GM12878 (cell line): ENCODE results near the gene SAMD4A. TPM values are rescaled to one million over a fixed set of nuclear protein-coding genes. Genes with fewer than 3 reads are reported as not detected.

ENCODE experiments used
- ATAC-seq: fragments of 200-7000 bp; cut with Tn5 transposase; 3 replicates; pipeline ENCODE4 v1.9.1; 2020; ENCODE audit warnings: mild to moderate bottlenecking, moderate library complexity
- BruUV-seq: library from RNA; stranded (reverse); fragments of 400-500 nt; replicated peaks from 2 replicates; lab custom pipeline; 2021; lab: Mats Ljungman, UMichigan
- CTCF ChIA-PET: fragments of 300-600 bp; sonication (Branson Sonifier 250); formaldehyde crosslinking; extraction: SDS; loops from one replicate; lab custom pipeline; 2021; ENCODE audit warnings: inconsistent platforms; lab: Yijun Ruan, JAX
- POLR2A ChIA-PET: fragments of 350-600 bp; formaldehyde crosslinking; extraction: SDS; loops from one replicate; lab custom pipeline; 2021; ENCODE audit warnings: inconsistent platforms; lab: Charles Lee
- RAD21 ChIA-PET: fragments of 300-600 bp; sonication (Branson Sonifier 250); formaldehyde crosslinking; loops from one replicate; lab custom pipeline; 2023; ENCODE audit warnings: antibody characterized with exemption; ENCODE audit not compliant: unreplicated experiment; lab: Charles Lee
- SMC1A ChIA-PET: fragments of 300-600 bp; sonication (Branson Sonifier 250); formaldehyde crosslinking; loops from one replicate; lab custom pipeline; 2023; ENCODE audit not compliant: unreplicated experiment, uncharacterized antibody; lab: Charles Lee
- DNase-seq: peaks from one replicate; pipeline ENCODE4 v3.0.0-alpha.2; 2011; ENCODE audit warnings: low read depth, low spot score
- FAIRE-seq: peaks from 3 replicates; lab custom pipeline; 2011; peaks lifted over from hg19 to GRCh38; lab: Jason Lieb, UNC
- H2AFZ ChIP-seq: 2 replicates; pipeline ENCODE4 v1.6.0; 2011; ENCODE audit warnings: low read depth, low read length, control low read depth; ENCODE audit not compliant: control insufficient read depth
- H3K27ac ChIP-seq: 2 replicates; pipeline ENCODE4 v1.5.1; 2011; ENCODE audit warnings: control low read depth; ENCODE audit not compliant: control insufficient read depth, insufficient read depth
- H3K27me3 ChIP-seq, 2 experiments: replicated peaks in 1 of 2; 2 replicates each; pipeline versions ENCODE4 v1.6.0 to v1.6.1; 2011; ENCODE audit warnings: low read length in 1 of 2; ENCODE audit not compliant: control insufficient read depth in 2 of 2, insufficient read depth in 2 of 2
- H3K36me3 ChIP-seq, 2 experiments: 2 replicates each; pipeline ENCODE4 v1.5.1; 2011; ENCODE audit warnings: low read length in 1 of 2; ENCODE audit not compliant: control insufficient read depth in 2 of 2, insufficient read depth in 2 of 2
- H3K4me1 ChIP-seq: 2 replicates; pipeline ENCODE4 v1.6.1; 2011; ENCODE audit warnings: mild to moderate bottlenecking, low read length, moderate library complexity, mixed read lengths; ENCODE audit not compliant: control insufficient read depth, insufficient read depth
- H3K4me2 ChIP-seq: 2 replicates; pipeline ENCODE4 v1.6.0; 2011; ENCODE audit warnings: control low read depth; ENCODE audit not compliant: control insufficient read depth, insufficient read depth
- H3K4me3 ChIP-seq: fragments of 200-600 bp; sonication (generic); 2 replicates; pipeline ENCODE4 v1.5.1; 2016
- H3K79me2 ChIP-seq: 2 replicates; pipeline ENCODE4 v1.6.0; 2011; ENCODE audit warnings: low read length; ENCODE audit not compliant: control insufficient read depth, insufficient read depth
- H3K9ac ChIP-seq: 2 replicates; pipeline ENCODE4 v1.8.0; 2011; ENCODE audit warnings: low read length, control low read depth, mixed read lengths; ENCODE audit not compliant: control insufficient read depth, insufficient read depth
- H3K9me3 ChIP-seq: replicated peaks from 3 replicates; pipeline ENCODE4 v1.5.1; 2011; ENCODE audit warnings: mild to moderate bottlenecking, low read length; ENCODE audit not compliant: control insufficient read depth, insufficient read depth
- H4K20me1 ChIP-seq: 2 replicates; pipeline ENCODE4 v1.6.0; 2011; ENCODE audit not compliant: control insufficient read depth, insufficient read depth
- DPF2 ChIP-seq: fragments of 450-650 bp; IDR thresholded peaks from 2 replicates; pipeline ENCODE4 v1.6.1; 2017; ENCODE audit warnings: mild to moderate bottlenecking
- NR2C1 ChIP-seq: fragments of 450-650 bp; IDR thresholded peaks from 2 replicates; pipeline ENCODE4 v1.6.1; 2017; ENCODE audit warnings: antibody characterized with exemption, mild to moderate bottlenecking, moderate library complexity
- SMAD1 ChIP-seq: fragments of 450-650 bp; IDR thresholded peaks from 2 replicates; pipeline ENCODE4 v1.6.1; 2018; ENCODE audit warnings: mild to moderate bottlenecking, low read depth; ENCODE audit not compliant: partially characterized antibody
- STAT1 ChIP-seq: fragments of 450-650 bp; conservative IDR thresholded peaks from 2 replicates; pipeline ENCODE4 v1.6.1; 2014; ENCODE audit warnings: antibody characterized with exemption, mild to moderate bottlenecking
- WGBS: methylation state at CpG from one replicate; pipeline ENCODE4 v1.1.6; 2016; ENCODE audit warnings: low lambda C conversion rate; ENCODE audit not compliant: insufficient replicate concordance, insufficient coverage; ENCODE audit errors: missing lambda C conversion rate; 5-methylcytosine and 5-hydroxymethylcytosine counted together
- in situ Hi-C: fragments of 300-500 bp; cut with MboI; formaldehyde crosslinking; loops from 9 replicates; pipeline ENCODE4 v1.14.3; 2018; ENCODE audit warnings: mixed read lengths
- intact Hi-C: fragments of 100-400 bp; cut with micrococcal nuclease; formaldehyde crosslinking; loops from one replicate; pipeline ENCODE4 v1.14.2; 2022; ENCODE audit not compliant: unreplicated experiment
- polyA plus RNA-seq, 11 experiments: library from polyadenylated mRNA; depleted of rRNA in 4 of 11; unstranded in 6 of 11; stranded (reverse) in 5 of 11; fragments of >200 nt; fragmentation: Nextera tagmentation in 4 of 11; fragmentation: Illumina TruSeq in 1 of 11; extraction: Ambion mirVana in 4 of 11; extraction: Trizol in 1 of 11; gene quantifications; 1 replicate in 1 of 11; 2 replicates in 10 of 11; pipeline versions ENCODE4 v1.2.1 to v1.2.3, GENCODE V29; 2011 to 2016; ENCODE audit warnings: inconsistent platforms in 2 of 11, missing spikeins in 2 of 11, low read depth in 1 of 11
- total RNA-seq, 4 experiments: library from RNA; depleted of rRNA in 3 of 4; stranded (reverse); fragments of >200 nt in 3 of 4; fragmentation: Illumina TruSeq in 1 of 4; extraction: Trizol in 1 of 4; gene quantifications; 2 replicates each; pipeline versions ENCODE4 v1.2.1 to v1.2.3, GENCODE V29; 2013 to 2021

Gene SAMD4A
- total and polyA plus RNA-seq, 10 of the 15 experiments (the other 5 are each of a cell fraction or from before 2014, with no cell fraction given): 0.05 to 0.56 (median 0.31) TPM

DNA sequence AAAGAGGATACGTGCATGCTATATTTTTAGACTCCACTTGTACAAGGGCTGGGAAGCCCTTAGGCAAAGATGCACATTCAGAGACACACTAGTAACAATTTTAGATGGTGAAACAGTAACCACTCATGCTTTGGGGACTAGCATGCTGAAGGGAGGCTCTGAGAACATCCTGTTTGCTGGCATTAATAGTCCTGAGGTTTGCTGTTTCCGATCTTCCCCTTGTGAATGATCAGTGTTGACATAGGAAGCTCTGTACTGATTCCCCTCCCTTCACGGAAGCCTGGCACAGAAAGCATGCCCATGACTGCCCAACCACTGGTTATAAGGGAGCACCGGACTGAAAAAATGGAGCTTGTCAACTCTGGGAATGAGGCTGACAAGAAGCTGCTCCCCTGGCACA lies 171.1 kb downstream of the SAMD4A start:
- Histone ChIP-seq H3K4me1 (no peaks in the 10 kb centered on the region), H3K4me2 (no peak overlapping the region)
- 92% methylated on average over 4 of the region's 4 CpGs for WGBS
- no peak for TF ChIP-seq STAT1
- no peak for TF ChIP-seq NR2C1
- TF ChIP-seq, all 136 proteins: peak for 0
- FAIRE-seq (peak; percentile 72), DNase-seq (no peak), ATAC-seq (peak; percentile 41; the same call in 1 of the 3 replicates)
- Histone ChIP-seq H3K79me2 (no peaks in the 10 kb centered on the region), H2AFZ (peak overlapping the region; percentile 24; the same call in 1 of the 2 replicates), H3K9ac (no peak overlapping the region), H3K36me3 (no peaks in the 10 kb centered on the region), H3K9me3 (no peaks in the 10 kb centered on the region), H3K4me3 (no peak overlapping the region), H3K27me3 (no peaks in the 10 kb centered on the region), H4K20me1 (no peaks in the 10 kb centered on the region), H3K27ac (no peak overlapping the region)
- ChIA-PET POLR2A (no interaction called here), SMC1A (interaction anchor here (0.6 kb wide), 1 partner anchor 73 kb away, joined by 3 read pairs; no protein-coding TSS in a partner anchor), CTCF (interaction anchor here (0.8 to 1.0 kb wide), 2 partner anchors 36 to 156 kb away, joined by 3 read pairs; no protein-coding TSS in a partner anchor), RAD21 (interaction anchor here (1.0 kb wide), 1 partner anchor 35 kb away, joined by 3 read pairs; no protein-coding TSS in a partner anchor)
- intact Hi-C loops (no loop called here), in situ Hi-C loops (no loop called here)
- no TSS peak for BruUV-seq

- no peaks in the 10 kb centered on the region for H3K27me3 ChIP-seq
- SMC1A ChIA-PET: interaction anchor here (1.2 kb wide), 2 partner anchors 9 to 12 kb away, joined by 3 to 4 read pairs; no protein-coding TSS in a partner anchor
- in situ Hi-C loops: no loop called here
- H3K36me3 ChIP-seq: no peaks in the 10 kb centered on the region
- DNase-seq (no peak), FAIRE-seq (no peak)
- no peak overlapping the region for H2AFZ ChIP-seq
- 93% methylated on average over 7 of the region's 7 CpGs for WGBS
- POLR2A ChIA-PET: no interaction called here
- H3K9ac ChIP-seq: no peak overlapping the region
- RAD21 ChIA-PET: no interaction called here
- H3K9me3 ChIP-seq: no peaks in the 10 kb centered on the region
- no peak overlapping the region for H3K27ac ChIP-seq
- H4K20me1 ChIP-seq: no peaks in the 10 kb centered on the region
- TF ChIP-seq DPF2 (no peak), SMAD1 (no peak)
- TF ChIP-seq, all 136 proteins: peak for 0
- Histone ChIP-seq H3K79me2 (no peaks in the 10 kb centered on the region), H3K4me1 (no peaks in the 10 kb centered on the region), H3K4me2 (no peak overlapping the region), H3K4me3 (no peak overlapping the region)
- no peak for ATAC-seq
- CTCF ChIA-PET: interaction anchor here (0.6 kb wide), 1 partner anchor 827 kb away, joined by 4 read pairs; no protein-coding TSS in a partner anchor
- intact Hi-C loops: no loop called here
- BruUV-seq: no TSS peak
These were observed 172.6 kb downstream of the SAMD4A start for GRCh38 chr14:54739514-54739913.
